Cerebellar cortex (tissue), 1 donor: ENCODE results near the gene ZSWIM7.

Experiments
- DNase-seq: peaks from one replicate; pipeline ENCODE4 v3.0.0-alpha.2; 2015; ENCODE audit warnings: low spot score

ZSWIM7 gene

DNA sequence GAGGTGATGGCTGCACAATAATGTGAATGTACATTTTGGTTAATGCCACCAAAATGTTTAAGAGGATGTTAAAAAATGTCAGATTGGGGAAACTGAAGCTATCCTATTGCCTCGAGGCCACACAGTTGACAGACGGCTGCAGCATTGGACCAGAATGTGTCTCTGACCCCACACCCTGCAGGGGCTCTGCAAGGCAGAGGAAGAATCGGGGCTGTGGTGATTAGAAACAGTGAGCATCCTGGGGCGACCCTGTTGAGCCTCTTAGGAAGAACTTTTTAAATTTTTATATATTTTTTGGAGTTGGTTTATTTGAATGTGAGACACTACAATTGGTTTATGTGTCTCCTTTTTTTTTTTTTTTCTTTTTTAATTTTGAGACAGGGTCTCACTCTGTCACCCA lies 69.6 kb downstream of the ZSWIM7 start:
- DNase-seq, result no peak

DNA sequence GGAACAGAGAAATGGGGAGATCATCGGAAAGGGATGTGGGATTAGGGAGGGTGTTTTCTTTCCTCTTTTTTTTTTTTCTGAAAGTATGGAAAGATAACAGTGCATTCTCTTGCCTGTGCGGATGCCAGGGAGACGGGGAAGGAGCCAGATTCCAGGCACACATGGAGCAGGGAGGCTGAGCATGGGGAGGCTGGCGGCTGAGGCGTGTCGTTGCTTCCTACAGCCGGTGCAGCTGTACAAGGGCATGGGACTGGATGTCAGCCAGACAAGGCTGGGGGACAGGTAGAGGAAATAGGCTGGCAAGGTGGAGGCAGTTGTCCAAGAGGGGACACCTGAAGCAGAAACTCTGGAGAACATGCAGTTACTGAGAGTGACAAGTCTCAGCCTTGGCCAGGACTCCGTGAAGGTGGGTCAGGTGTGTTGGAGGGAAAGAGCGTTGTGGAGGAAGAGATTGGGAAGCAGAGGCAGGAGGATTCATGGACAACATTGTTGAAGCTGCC lies 71.2 kb downstream of the ZSWIM7 start:
- DNase-seq, result no peak
